Measurements from ENCODE around the gene CEP131.

- no peak for TF ChIP-seq POLR2A (IDR thresholded peaks at IDR 0.05)
- TF ChIP-seq CTCF (IDR thresholded peaks at IDR 0.05 in 4 of 5, conservative IDR thresholded peaks at IDR 0.05 in 1 of 5), result no peak
Observed at GRCh38 chr17:81152288-81152828, 70.4 kb downstream of the CEP131 start.
